GM23338 (cell line): ENCODE results near the gene PAX2. TPM values are rescaled to one million over a fixed set of nuclear protein-coding genes. Genes with fewer than 3 reads are reported as not detected.

ENCODE experiments used
- ATAC-seq: fragments of 200-7000 bp; cut with Tn5 transposase; 3 replicates; pipeline ENCODE4 v1.9.1; 2020
- DNase-seq: peaks from one replicate; pipeline ENCODE4 v3.0.0-alpha.2; 2015; ENCODE audit warnings: low spot score
- H2AFZ ChIP-seq: fragments of 200-600 bp; sonication (generic); 2 replicates; pipeline ENCODE4 v1.8.0; 2016; ENCODE audit warnings: antibody characterized with exemption, mild to moderate bottlenecking, moderate library complexity
- H3F3A ChIP-seq: fragments of 200-600 bp; sonication (generic); replicated peaks from 2 replicates; pipeline ENCODE4 v1.8.0; 2017; ENCODE audit warnings: antibody characterized with exemption, mixed run types, low read depth
- H3K27ac ChIP-seq: fragments of 200-600 bp; sonication (generic); 2 replicates; pipeline ENCODE4 v1.6.1; 2016; ENCODE audit warnings: low read depth
- H3K27me3 ChIP-seq: fragments of 200-600 bp; sonication (generic); 2 replicates; pipeline ENCODE4 v1.8.0; 2016; ENCODE audit warnings: mild to moderate bottlenecking, mixed run types, moderate library complexity; ENCODE audit not compliant: insufficient read depth
- H3K36me3 ChIP-seq: fragments of 200-600 bp; sonication (generic); 2 replicates; pipeline ENCODE4 v1.8.0; 2016; ENCODE audit warnings: mild to moderate bottlenecking; ENCODE audit not compliant: insufficient read depth
- H3K4me1 ChIP-seq: fragments of 200-600 bp; sonication (generic); 2 replicates; pipeline ENCODE4 v1.8.0; 2016; ENCODE audit warnings: mild to moderate bottlenecking, moderate library complexity; ENCODE audit not compliant: insufficient read depth
- H3K4me2 ChIP-seq: fragments of 200-600 bp; sonication (generic); 2 replicates; pipeline ENCODE4 v1.7.1; 2017; ENCODE audit warnings: mixed run types
- H3K4me3 ChIP-seq: fragments of 200-600 bp; sonication (generic); 2 replicates; pipeline ENCODE4 v1.6.1; 2016; ENCODE audit warnings: mixed run types
- H3K79me2 ChIP-seq: fragments of 200-600 bp; sonication (generic); replicated peaks from 2 replicates; pipeline ENCODE4 v1.8.0; 2017; ENCODE audit warnings: mild to moderate bottlenecking; ENCODE audit not compliant: insufficient read depth
- H3K9me2 ChIP-seq: fragments of 200-600 bp; sonication (generic); 2 replicates; pipeline ENCODE4 v1.8.0; 2017; ENCODE audit not compliant: insufficient read depth
- H4K20me1 ChIP-seq: fragments of 200-600 bp; sonication (generic); replicated peaks from 2 replicates; pipeline ENCODE4 v1.8.0; 2017; ENCODE audit warnings: mild to moderate bottlenecking; ENCODE audit not compliant: insufficient read depth
- H3K27ac Mint-ChIP-seq: 2 replicates; pipeline ENCODE4 v1.8.0; 2020; ENCODE audit warnings: inconsistent platforms, mild to moderate bottlenecking, moderate library complexity, mixed read lengths
- H3K27me3 Mint-ChIP-seq: 3 replicates; pipeline ENCODE4 v1.8.0; 2022; ENCODE audit warnings: low read depth, mild to moderate bottlenecking, moderate library complexity, mixed read lengths, inconsistent platforms; ENCODE audit not compliant: insufficient read depth, poor library complexity
- H3K36me3 Mint-ChIP-seq: 3 replicates; pipeline ENCODE4 v1.8.0; 2021; ENCODE audit warnings: low read depth, mild to moderate bottlenecking, inconsistent platforms, moderate library complexity, mixed read lengths
- H3K4me1 Mint-ChIP-seq: 3 replicates; pipeline ENCODE4 v1.8.0; 2020; ENCODE audit warnings: mild to moderate bottlenecking, inconsistent platforms, mixed read lengths
- H3K4me3 Mint-ChIP-seq: 3 replicates; pipeline ENCODE4 v1.8.0; 2021; ENCODE audit warnings: moderate library complexity, mild to moderate bottlenecking, inconsistent platforms, mixed read lengths
- H3K9me3 Mint-ChIP-seq: 3 replicates; pipeline ENCODE4 v1.8.0; 2020; ENCODE audit warnings: moderate library complexity, mild to moderate bottlenecking, inconsistent platforms, mixed read lengths
- CREB1 ChIP-seq: fragments of 250-450 bp; sonication (Bioruptor Pico); IDR thresholded peaks from 2 replicates; pipeline ENCODE4 v1.5.0; 2020; ENCODE audit warnings: low read depth, mild to moderate bottlenecking, moderate library complexity
- ETS1 ChIP-seq: IDR thresholded peaks from 2 replicates; pipeline ENCODE4 v1.6.1; 2016; ENCODE audit warnings: antibody characterized with exemption
- EZH2 ChIP-seq: fragments of 200-600 bp; sonication (generic); IDR thresholded peaks from one replicate; pipeline ENCODE4 v1.8.0; 2017; ENCODE audit warnings: antibody characterized with exemption, mild to moderate bottlenecking, low read depth; ENCODE audit not compliant: unreplicated experiment
- EZH2phosphoT487 ChIP-seq: fragments of 200-600 bp; sonication (generic); IDR thresholded peaks from one replicate; pipeline ENCODE4 v1.8.1; 2018; ENCODE audit warnings: antibody characterized with exemption; ENCODE audit not compliant: unreplicated experiment
- JUNB ChIP-seq: IDR thresholded peaks from one replicate; pipeline ENCODE4 v1.6.1; 2016; ENCODE audit warnings: antibody characterized with exemption; ENCODE audit not compliant: unreplicated experiment
- NANOG ChIP-seq: IDR thresholded peaks from 2 replicates; pipeline ENCODE4 v1.6.1; 2016; ENCODE audit warnings: antibody characterized with exemption, borderline replicate concordance
- POLR2AphosphoS5 ChIP-seq: IDR thresholded peaks from 2 replicates; pipeline ENCODE4 v1.6.1; 2016; ENCODE audit warnings: antibody characterized with exemption, low read depth
- REST ChIP-seq: IDR thresholded peaks from one replicate; pipeline ENCODE4 v1.6.1; 2018; ENCODE audit warnings: antibody characterized with exemption; ENCODE audit not compliant: unreplicated experiment
- ZNF114 ChIP-seq: fragments of 250-450 bp; sonication (Bioruptor Pico); IDR thresholded peaks from 2 replicates; pipeline ENCODE4 v1.5.0; 2020; ENCODE audit warnings: mild to moderate bottlenecking, moderate library complexity
- ZNF331 ChIP-seq: fragments of 250-450 bp; sonication (Bioruptor Pico); IDR thresholded peaks from 2 replicates; pipeline ENCODE4 v1.5.0; 2020; ENCODE audit warnings: low read depth, mild to moderate bottlenecking, moderate library complexity
- ZNF462 ChIP-seq: fragments of 250-450 bp; sonication (Bioruptor Pico); IDR thresholded peaks from 2 replicates; pipeline ENCODE4 v1.5.0; 2020; ENCODE audit warnings: mild to moderate bottlenecking, moderate library complexity
- polyA plus RNA-seq: library from polyadenylated mRNA; unstranded; fragments of >200 nt; fragmentation: Nextera tagmentation; extraction: Ambion mirVana; gene quantifications from 2 replicates; pipeline ENCODE4 v1.2.1, GENCODE V29; 2016
- total RNA-seq: library from RNA; depleted of rRNA; stranded (reverse); fragments of >200 nt; shearing (Covaris generic); gene quantifications from 2 replicates; pipeline ENCODE4 v1.2.3, GENCODE V29; 2014

Gene PAX2
- total and polyA plus RNA-seq, 2 experiments from 2014 or later: not detected

- no peak for TF ChIP-seq ZNF462 (CRISPR knock-in tag)
- no peak for TF ChIP-seq ZNF114 (CRISPR knock-in tag)
- no peak for TF ChIP-seq ETS1
- no peak for TF ChIP-seq NANOG
Observed at GRCh38 chr10:100807241-100807951, 62.0 kb downstream of the PAX2 start (continued).

GRCh38 chr10:100808876-100809275 lies 63.5 kb downstream of the PAX2 start:
- Mint-ChIP-seq H3K27me3 (peaks cover 19% of the 10 kb centered on the region), H3K27ac (no peak overlapping the region), H3K4me3 (no peak overlapping the region), H3K4me1 (peaks cover 10% of the 10 kb centered on the region; the same call in 2 of the 3 replicates), H3K9me3 (no peaks in the 10 kb centered on the region), H3K36me3 (no peaks in the 10 kb centered on the region)
- no peak overlapping the region for H3K27ac ChIP-seq
- TF ChIP-seq JUNB (no peak), NANOG (no peak), EZH2 (no peak), ZNF331 (no peak), ETS1 (no peak), REST (no peak), ZNF114 (CRISPR knock-in tag) (no peak), POLR2AphosphoS5 (no peak), EZH2phosphoT487 (no peak), CREB1 (no peak)
- DNase-seq (no peak), ATAC-seq (no peak)
- no peaks in the 10 kb centered on the region; the same call in 1 of the 2 replicates for H3K27me3 ChIP-seq
- H3K4me2 ChIP-seq: no peak overlapping the region
- no peaks in the 10 kb centered on the region for H4K20me1 ChIP-seq
- no peak overlapping the region for H3K4me3 ChIP-seq
- no peaks in the 10 kb centered on the region for H3K79me2 ChIP-seq
- H3K9me2 ChIP-seq: no peaks in the 10 kb centered on the region
- no peaks in the 10 kb centered on the region for H3K36me3 ChIP-seq
- H2AFZ ChIP-seq: no peak overlapping the region
- peaks cover 4% of the 10 kb centered on the region; the same call in 1 of the 2 replicates for H3K4me1 ChIP-seq
- H3F3A ChIP-seq: no peaks in the 10 kb centered on the region
